Esophagus mucosa (tissue), 1 donor: ENCODE results near the gene DNAH1. TPM values are rescaled to one million over a fixed set of nuclear protein-coding genes. Genes with fewer than 3 reads are reported as not detected.
"Not testable (repeated sequence)": the region's sequence is repeated elsewhere in the genome, so short reads cannot be mapped to it uniquely, and the experiment has no call there.

Experiments
- ATAC-seq: fragments of 200-7000 bp; cut with Tn5 transposase; one replicate; pipeline ENCODE4 v1.9.1; 2020
- total RNA-seq: library from RNA; stranded (reverse); gene quantifications from one replicate; pipeline ENCODE4 v1.2.4, GENCODE V29; 2023
- donor health status: DM: yes; HTN: yes; CAD: no.

Gene DNAH1
- total RNA-seq, 1 donor from 2014 or later, result 1.6 TPM

DNA sequence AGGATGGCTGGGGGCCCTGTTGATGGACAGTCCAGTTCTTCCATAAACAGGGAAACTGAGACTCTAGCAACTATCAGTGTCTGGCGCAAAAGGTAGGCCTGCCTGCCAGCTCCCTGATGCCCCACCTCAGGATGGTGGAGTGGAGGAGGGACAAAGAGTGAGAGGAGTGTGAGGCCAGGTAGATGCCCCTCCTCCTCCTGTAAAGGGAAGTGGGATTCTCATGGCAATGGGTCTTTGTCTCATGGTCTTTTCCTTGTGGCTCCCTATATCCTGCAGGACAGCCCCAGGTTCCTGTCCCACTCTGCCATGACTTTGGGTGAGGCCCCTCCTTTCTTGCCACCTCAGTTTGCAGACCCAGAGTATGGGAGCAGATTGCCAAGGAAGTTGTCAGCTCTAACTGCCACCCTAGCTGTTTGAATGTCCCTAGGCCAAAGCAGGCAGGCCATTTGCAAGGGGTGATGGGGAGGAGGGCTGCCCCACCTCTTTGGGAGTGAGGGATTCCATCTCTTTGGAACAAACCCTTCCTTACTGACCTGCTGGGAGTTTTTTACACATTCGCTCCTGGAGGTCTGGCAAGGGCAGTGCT lies 2.8 kb upstream of the DNAH1 start:
- ATAC-seq, result no peak

DNA sequence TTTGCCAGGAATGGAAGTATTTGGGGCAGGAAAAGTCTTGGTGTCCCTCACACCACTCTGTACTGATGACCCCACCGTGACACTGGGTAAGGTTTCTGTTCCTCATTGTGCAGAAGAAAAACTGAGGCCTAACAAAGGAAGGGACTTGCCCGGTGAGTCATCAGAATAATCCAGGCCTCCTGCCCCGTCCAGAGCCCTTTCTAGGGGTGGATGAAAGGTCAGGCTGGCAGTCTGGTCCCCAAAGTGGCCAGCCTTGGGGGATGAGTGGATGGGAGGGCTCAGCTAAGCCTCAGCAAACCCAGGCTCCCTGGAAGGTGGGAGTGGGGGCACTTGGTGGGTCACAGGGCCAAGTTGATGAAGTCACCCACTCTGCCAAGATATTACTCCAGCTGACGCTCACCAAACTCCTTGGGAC lies 2.3 kb upstream of the DNAH1 start:
- ATAC-seq, result peak; percentile 78

DNA sequence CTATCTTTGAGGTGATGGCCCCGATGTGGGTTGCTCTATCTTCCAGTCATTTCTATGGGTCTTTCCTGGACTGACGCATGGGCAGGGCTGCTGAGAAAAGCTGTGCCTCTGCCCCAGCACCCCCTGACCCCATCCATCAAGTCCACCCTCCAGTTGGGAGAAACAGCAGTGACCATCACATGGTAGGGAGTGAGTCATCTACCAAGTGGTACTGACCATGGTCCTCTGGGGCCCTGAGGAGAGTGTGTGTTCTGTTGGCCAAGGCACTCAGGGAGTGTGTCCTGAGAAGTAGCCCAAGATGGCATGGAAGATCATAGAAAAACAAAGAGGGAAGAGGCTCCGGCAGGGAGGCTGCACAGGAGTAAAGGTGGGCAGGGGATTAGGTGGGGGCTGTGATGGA lies 1.6 kb upstream of the DNAH1 start:
- no peak for ATAC-seq

DNA sequence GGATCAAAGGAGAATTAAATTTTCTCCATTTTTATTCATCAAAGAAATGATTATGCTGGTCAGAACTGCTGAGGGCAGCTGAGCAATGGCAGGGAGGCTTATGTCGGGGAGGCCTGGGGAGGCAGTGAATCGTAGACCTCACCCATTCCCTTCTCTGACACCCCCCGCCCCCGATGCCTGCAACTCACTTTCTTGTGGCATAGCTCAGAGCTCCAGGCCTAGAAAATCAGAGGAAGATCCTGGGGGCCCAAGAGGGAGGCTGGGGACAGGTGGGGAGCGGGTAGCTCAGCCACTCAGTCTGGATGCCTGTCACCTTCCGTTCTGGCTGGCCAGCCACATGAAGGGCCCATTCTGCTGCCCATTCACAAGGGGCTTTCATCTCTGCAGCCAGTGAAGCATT lies 1.1 kb upstream of the DNAH1 start:
- no peak for ATAC-seq

DNA sequence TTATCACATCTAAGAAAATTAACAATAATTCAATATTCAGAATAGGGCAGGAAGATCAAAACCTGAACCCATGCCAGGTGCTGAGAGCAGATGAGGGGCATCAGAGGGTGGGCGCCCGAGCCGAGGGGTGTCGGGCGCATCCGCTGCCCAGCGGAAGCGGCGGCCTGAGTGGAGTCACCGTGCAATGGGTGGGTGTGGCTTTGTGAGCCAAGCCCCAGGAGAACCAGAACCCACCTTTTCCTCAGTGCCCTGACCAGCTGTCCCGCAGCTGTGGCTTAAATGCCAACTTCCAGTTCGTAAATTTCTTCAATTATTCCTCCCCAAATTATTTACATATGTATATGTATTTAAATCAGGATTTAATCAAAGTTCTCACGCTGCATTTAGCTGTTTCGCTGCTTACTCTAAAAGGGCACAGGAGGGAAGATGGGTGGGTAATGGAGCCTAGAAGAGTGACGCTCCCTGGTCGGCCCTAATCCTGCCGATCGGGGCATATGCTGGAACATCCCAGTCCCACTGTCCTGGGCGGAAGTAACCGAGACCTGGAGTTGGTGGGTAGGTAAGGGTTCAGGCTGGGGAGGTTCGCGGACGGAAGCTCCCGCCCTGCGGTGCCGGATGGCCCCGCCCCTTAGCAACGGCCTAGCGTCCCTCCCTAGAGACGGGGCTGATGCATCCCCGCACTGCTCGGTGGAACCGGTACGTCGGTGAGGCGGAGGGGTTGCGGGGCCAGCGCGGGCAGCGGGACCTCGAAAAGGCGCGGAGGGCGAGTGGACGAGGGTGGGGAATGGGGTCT lies 1.3 kb downstream of the DNAH1 start:
- ATAC-seq, result peak; percentile 79

DNA sequence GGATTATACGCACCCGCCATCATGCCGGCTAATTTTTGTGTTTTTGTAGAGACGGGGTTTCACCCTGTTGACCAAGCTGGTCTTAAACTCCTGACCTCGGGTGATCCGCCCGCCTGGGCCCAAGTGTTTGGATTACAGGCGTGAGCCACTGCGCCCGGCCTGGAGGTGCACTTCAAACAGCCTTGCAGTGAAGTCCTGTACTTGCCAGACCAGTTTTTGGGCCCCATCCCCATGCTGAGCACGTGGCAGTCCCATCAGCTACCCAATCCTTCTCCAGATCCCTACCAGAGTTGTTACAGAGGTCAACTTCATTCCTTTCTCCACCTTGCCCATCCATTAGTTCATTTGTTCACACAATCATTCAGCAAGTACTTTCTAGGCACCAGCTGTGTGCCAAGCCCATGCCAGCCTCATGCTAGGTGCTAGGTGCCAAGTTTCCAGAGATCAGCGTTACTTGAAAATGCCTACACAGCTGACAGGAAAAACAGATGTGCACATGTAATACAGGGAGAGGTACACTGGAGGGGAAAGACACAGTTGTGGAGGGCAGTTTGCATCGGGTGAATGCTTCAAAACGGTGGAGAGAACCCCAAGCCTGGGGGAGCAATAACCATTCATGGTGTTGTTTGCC lies 2.2 kb downstream of the DNAH1 start:
- ATAC-seq, result peak; percentile 47

DNA sequence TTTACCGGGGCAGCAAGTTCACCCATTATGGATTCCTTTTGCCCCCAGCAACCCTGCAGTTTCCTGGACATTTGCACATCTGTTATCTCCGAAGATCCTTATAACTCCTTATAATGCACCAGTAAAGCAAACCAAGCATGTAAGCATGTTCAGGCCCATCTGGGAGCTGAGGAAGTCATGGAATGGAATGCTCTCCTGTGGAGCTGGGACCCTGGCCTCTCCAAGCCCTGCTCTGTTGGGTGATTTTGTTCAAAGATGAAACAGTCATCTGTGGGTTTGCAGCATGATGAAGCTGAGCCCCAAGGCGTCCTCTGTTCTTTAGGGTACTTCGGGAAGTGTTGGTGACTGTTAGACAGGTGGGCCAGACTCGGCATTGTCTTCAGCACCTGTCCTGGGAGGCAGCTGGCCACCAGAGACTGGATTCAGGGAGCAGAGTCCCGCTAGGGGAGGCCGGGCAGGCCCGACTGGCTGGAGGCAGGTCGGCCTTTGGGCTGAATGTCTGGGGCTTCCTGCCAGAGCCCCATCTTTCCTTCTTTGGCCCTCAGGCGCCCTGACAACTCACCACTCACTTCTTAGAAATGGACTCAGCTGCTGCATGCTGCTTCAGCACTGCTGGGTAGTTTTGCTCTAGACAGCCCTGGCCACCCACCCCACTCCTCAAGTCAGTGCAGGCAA lies 3.9 kb downstream of the DNAH1 start:
- ATAC-seq, result no peak

DNA sequence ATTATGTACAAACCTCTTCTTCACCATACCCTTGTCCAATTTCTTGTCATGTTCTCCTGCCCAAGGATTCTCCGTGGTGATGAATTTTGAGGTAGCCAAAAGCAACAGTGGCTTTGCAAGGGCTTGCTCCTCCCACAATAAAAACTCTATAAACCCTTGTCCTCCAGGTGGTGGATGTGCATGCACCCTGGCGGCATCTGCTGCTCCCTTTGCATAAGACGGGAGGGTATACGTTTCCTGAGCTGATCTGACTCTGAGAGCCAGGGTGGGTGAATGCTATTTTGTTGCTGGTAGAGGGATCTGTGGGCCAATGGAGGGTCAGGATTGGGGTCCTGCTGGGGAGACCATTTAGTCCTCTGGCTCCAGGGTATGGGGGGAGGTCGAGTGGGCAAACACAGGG lies 5.4 kb downstream of the DNAH1 start:
- ATAC-seq, result no peak

DNA sequence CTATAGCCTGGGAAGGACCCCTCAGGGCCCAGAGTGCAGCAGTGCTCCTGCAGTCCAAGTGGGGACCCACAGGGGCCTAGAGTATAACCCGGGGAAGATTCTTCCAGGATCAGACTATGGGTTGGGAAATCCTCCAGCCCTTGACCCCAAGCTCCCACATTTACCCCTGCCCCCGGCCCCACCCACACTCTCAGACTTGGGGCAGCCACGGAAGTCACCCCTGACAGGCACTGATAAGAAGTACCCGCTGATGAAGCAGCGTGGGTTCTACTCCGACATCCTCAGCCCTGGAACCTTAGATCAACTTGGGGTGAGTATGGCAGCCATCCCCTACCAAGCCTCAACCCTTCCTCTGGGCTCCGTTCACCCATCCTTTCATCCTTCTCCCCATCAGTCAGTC lies 6.3 kb downstream of the DNAH1 start:
- ATAC-seq, result no peak

DNA sequence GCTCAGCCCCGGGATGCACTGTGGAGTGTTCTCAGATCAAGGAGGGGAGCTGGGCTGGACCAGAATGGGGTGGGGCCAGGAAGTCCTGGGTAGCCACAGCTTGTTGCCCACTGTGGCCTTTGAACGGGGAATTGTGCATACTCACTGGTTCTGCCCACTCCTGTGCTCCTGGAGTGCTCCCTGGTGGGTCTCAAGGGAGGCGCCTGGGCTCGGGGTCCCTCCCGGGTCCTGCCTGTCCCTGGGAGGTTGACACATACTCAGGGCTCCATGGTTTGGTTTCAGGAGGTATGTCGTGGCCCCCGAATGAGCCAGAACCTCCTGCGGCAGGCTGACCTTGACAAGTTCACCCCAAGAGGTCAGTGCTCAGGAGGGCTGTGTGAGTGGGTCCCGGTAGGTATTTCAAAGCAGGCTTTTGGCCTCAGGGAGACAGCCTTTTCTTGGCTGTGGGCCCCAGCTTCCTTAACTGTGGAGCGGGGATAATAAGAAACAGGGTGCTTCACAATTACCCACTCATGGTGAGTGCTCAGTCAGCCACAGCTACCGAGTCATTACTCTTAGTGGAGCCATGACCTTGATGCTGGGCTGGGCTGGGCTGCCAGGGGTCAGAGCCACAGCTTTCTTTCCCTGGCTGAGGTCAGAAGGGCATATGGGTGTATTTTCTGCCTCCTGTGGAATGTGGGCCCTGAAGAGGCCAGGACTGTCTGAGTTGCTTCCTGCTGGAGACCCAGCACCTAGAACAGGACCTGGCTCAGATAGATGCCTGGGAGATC lies 7.6 kb downstream of the DNAH1 start:
- ATAC-seq, result no peak

DNA sequence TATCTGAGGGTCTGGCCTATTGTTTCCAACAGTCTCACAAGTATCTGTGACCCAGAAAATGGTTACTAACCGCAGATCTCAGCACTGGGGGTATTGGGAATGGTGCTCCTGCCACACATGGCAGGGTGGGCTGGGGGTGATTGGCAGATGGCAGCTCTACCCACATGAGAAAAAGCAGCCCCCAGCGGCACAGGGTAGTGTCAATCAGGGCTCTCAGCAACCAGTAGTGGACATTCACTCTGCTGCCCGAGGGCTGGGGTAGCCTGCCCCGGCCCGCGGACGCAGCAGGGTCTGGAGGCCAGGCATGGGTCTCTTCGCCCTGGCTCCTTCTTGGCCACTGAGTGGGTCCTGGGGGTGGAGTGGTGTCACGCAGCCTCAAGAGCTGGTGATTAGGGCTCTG lies 8.6 kb downstream of the DNAH1 start:
- no peak for ATAC-seq

DNA sequence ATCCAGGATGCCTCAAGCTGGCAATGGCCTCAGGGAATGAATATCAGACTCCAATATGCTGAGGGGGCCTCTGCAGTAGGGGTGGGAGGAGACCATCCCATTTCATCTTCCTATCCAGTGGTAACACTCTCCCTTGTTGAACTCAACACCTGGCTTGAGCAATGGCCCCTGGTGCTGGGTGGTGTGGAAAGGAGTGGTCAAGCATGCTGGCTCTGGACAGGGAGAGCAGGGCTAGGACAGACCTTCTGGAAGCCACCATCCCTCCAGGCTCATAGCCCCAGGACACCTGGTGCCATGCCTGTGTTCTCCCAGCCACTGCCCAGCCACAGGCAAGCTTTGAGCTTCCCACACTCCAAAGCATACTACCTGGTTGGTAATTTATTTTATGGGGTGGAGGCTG lies 9.6 kb downstream of the DNAH1 start:
- no peak for ATAC-seq

DNA sequence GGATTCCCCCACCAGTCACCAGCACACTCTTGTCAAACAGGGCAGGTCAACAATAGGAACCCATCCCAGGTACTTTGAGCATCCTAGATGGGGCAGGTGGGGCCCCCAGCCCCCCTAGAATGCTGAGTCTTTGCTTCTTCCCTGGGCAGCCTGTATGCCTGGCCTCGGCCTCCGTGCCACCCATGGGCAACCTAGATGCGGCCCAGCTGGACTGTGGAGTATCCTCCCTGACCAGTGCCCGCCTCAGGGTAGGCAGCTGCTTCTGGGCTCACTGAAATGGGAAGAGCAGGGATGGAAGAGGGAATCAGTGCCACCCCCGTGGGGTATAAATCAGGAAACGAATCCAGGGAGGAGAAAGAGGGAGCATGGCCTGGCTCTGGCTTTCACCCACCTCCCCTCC lies 10.9 kb downstream of the DNAH1 start:
- no peak for ATAC-seq

DNA sequence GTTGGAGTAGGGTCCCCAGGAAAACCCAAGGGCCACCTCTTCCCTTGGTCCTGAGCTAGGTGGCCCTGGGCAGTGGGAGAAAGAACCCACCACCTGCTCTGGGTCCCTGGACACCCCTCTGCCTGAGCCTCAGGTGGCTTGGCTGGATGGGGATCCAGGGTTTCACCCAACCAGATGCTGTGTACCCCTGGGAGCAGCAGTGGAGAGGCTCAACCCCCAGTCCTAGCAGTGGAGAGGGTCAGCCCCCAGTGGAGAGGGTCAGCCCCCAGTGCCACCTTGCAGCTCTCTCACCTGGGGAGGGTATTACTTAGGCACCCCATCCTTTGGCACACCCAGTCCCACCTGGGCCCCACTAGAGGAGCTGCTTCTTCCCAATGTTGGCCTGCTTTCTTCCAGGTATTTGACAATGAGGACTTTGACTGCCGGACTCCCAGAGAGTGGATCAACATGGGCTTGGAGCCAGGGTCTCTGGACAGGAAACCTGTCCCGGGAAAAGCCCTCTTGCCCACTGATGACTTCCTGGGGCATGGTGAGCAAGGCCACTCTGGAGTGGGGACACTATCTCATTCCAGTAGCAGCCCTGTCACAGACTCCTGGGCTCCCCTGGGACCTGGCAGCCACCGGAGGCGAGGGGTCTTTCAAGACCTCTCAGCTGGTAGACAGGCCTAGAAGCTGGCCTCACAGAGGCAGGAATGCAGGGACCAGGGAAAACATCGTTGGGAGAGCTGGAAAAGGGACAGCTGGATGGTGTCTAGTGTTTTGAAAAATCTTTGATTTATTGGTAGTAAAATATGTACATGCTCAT lies 11.6 kb downstream of the DNAH1 start:
- no peak for ATAC-seq

DNA sequence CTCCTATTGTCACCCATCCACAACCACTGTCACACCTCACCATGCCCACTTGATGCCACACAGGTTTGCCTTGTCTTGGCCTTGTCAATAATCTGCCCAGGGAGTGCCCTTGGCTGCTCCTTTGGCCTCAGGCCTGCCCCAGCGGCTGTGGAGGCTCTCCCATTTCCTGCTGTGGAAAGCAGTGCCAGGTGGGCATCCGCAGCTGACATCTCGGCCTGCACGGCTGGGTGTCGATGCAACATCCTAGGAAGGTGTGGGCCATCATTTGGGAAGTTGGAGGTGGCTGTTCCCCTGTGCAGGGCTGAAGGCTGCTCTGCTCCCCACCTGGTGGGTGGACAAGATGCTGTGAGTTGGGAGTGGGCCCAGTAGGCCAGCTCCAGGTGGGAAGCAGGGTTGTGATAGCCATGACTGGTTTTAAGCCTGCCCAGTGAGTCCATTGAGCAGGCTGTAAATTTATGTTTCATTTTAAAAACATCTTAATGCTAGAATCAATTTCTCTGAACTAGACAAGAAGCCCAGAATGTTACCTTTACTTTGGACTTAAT lies 12.5 kb downstream of the DNAH1 start:
- no peak for ATAC-seq

DNA sequence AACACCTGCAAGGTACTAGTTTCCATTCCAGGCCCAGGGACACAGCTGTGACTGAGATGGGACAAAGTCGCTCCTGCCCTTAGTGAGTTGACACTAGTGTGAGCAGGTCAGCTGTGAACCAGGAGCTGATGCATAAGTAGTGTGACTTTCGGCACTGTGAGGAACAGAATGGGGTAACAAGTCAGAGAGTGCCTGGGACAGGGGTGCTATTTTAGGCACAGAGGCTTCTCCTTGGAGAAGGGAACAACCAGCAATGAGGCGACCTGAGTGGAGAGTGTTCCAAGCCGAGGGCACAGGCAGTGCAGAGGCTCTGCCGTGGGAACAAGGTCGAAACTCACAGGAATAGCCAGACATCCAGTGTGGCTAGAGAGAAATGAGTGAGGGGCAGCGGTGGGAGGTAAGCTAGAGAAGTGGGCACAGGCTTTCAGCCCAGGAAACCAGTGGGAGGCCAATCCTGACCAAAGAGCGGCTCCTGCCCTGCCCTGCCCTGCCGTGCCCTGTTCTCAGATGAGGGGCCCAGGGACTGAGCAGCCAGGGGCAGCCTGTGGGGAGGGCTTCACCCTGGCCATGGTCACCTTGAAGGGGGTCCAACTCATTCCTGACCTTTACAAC lies 14.2 kb downstream of the DNAH1 start:
- no peak for ATAC-seq

DNA sequence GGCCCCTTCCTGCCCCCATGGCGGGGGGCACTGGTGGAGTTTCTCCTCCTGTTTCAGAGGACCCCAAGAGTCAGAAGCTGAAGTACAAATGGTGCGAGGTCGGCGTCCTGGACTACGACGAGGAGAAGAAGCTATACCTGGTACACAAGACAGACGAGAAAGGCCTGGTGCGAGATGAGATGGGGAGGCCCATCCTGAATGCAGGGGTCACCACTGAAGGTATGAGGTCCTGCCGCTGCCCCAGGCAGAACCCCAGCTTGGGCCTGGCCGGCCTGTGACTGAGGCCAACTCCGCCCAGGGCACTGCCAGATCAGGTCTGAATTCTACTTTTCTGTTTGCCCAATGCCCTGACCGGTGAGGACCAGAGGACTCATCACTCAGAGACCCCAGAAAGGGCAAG lies 15.0 kb downstream of the DNAH1 start:
- no peak for ATAC-seq

DNA sequence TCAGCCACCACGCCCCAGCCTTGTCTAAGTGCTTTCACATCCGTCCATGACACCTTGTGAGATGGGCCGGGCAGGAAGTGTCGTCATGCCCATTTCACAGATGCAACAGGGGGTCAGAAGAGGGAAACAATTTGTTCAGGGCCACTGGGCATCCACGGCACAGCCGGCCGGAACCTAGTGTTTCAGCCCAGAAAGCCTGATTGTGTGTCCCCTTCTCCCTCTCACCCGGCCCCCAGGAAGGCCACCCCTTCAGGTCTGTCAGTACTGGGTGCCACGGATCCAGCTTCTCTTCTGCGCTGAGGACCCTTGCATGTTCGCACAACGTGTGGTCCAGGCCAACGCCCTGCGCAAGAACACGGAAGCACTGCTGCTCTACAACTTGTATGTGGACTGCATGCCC lies 15.8 kb downstream of the DNAH1 start:
- no peak for ATAC-seq

DNA sequence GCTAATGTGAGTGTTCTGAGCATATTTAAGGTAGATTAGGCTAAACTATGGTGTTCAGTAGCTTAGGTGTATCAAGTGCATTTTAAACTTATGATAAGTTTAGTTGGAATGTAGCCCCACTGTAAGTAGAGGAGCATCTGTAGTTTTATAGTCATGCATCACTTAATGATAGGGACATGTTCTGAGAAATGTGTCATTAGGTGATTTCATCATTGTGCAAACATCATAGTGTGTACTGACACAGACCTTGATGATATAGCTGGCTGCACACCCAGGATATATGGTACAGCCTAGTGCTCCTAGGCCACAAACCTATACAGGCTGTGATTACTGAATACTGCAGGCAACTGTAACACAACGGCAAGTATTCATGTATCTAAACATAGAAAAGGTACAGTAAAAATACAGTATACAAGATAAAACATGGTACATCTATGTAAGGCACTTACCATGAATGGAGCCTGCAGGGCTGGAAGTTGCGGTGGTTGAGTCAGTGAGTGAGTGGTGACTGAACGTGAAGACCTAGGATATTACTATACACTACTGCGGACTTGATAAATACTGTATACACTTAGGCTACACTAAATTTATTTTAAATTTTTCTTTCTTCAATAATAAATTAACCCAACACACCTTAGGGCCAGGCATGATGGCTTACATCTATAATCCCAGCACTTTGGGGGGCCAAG lies 17.9 kb downstream of the DNAH1 start:
- peak; percentile 73 for ATAC-seq

DNA sequence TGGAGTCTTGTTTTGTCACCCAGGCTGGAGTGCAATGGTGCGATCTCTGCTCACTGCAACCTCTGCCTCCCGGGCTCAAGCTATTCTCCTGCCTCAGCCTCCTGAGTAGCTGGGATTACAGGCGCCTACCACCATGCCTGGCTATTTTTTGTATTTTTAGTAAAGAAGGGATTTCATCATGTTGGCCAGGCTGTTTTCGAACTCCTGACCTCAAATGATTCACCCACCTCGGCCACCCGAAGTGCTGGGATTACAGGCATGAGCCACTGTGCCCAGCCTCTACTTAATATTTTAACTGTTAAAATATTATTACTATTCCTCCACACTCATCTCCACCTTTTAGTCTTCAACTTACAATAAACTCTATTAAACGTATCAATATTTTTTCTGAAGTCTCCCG lies 22.0 kb downstream of the DNAH1 start:
- ATAC-seq, result not testable (repeated sequence)
